ENCODE data around the gene KLHDC8B.

DNA sequence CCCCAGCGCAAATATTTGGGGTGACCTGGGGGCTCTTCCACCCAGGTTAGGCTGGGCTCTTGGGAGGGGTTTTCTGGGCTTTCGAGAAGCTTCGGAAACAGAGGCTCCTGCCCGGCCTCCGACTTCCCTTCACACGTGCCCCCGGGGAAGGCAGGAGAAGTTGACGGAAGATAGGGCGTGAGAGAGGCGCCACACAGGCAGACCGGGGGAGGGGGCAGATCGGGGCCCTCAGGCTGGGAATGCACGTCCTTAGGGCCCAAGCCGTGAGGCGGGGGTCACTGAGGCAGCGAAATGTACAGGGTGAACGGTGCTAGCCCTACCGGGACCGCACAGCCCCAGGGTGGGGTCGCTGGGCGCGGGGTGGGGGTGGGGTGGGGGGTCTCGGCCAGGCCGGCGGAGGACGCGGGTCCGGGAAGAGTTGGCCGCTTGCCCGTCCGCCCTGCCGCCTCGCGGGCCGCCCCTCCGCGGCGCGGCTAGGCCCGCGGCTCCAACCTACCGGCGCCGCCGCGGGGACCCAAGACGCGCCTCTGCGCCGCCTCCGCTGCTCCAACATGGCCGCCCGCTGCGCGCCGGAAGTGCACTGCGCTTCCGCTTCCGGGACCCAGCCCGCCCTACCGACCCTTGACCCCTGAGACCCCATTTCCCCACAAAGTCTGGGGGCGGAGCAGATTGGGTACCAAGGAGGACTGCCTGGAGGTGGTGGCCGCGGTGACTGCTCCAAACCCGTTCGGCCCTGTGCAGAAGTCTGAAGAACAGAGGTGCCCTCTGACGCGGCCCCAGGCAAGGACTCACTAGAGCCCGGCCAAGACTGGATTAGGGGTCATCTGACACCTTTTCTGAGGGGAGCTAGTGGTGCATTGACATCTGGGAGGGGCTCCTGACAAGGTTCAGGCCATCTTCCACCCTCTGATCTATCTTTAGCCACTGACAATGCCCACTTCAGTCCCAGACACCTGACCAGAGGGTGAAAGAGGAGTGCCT, 5.3 kb upstream of the KLHDC8B start, which contains the start of gene CCDC71:
- TF ChIP-seq, protein P1, sequence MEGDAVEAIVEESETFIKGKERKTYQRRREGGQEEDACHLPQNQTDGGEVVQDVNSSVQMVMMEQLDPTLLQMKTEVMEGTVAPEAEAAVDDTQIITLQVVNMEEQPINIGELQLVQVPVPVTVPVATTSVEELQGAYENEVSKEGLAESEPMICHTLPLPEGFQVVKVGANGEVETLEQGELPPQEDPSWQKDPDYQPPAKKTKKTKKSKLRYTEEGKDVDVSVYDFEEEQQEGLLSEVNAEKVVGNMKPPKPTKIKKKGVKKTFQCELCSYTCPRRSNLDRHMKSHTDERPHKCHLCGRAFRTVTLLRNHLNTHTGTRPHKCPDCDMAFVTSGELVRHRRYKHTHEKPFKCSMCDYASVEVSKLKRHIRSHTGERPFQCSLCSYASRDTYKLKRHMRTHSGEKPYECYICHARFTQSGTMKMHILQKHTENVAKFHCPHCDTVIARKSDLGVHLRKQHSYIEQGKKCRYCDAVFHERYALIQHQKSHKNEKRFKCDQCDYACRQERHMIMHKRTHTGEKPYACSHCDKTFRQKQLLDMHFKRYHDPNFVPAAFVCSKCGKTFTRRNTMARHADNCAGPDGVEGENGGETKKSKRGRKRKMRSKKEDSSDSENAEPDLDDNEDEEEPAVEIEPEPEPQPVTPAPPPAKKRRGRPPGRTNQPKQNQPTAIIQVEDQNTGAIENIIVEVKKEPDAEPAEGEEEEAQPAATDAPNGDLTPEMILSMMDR (IDR thresholded peaks at IDR 0.05), result no peak
- TF ChIP-seq POLR2A (IDR thresholded peaks at IDR 0.05), result peak in 1 of 2 donors; percentile 57

All from heart left ventricle (tissue), 13 donors.